Esophagus muscularis mucosa (tissue), 3 donors: ENCODE data around the gene XYLT1.

Experiments used
- POLR2A ChIP-seq: fragments of 450-650 bp; IDR thresholded peaks from one replicate; pipeline ENCODE4 v1.6.1; 2017; ENCODE audit warnings: antibody characterized with exemption, moderate library complexity, mild to moderate bottlenecking, low read depth
- TF ChIP-seq, protein P1 (sequence below), 3 experiments: fragments of 200-600 bp in 2 of 3; fragments of 450-650 bp in 1 of 3; sonication (generic) in 2 of 3; IDR thresholded peaks; one replicate each; pipeline ENCODE4 v1.5.1; 2017 to 2019; ENCODE audit warnings: antibody characterized with exemption in 3 of 3, mild to moderate bottlenecking in 2 of 3, moderate library complexity in 1 of 3

DNA sequence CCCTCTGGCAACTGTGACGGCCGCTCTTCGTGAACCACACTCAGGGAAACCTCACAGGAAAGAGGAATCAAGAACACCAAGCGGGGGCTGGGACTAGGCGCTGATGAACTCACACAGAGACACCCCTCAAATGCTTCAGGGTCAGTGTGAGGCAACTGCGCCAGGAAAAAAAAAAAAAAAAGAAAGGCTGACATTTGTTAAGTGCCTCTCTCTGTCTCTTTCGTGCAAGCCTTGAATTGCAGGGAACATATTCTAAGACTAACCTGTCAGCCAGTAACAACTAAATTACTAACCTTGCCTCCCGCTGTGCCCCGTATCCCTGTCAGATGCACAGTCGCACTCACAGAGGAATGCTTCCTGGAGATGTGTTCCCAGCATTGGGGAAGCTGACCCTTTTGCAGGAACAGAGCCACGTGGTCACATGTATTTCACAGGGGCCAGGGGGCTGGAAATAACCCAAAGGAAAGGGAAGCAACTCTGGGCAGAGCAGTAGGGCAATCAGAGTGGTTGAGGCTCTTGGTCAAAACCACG lies 247.8 kb downstream of the XYLT1 start:
- TF ChIP-seq, protein P1, sequence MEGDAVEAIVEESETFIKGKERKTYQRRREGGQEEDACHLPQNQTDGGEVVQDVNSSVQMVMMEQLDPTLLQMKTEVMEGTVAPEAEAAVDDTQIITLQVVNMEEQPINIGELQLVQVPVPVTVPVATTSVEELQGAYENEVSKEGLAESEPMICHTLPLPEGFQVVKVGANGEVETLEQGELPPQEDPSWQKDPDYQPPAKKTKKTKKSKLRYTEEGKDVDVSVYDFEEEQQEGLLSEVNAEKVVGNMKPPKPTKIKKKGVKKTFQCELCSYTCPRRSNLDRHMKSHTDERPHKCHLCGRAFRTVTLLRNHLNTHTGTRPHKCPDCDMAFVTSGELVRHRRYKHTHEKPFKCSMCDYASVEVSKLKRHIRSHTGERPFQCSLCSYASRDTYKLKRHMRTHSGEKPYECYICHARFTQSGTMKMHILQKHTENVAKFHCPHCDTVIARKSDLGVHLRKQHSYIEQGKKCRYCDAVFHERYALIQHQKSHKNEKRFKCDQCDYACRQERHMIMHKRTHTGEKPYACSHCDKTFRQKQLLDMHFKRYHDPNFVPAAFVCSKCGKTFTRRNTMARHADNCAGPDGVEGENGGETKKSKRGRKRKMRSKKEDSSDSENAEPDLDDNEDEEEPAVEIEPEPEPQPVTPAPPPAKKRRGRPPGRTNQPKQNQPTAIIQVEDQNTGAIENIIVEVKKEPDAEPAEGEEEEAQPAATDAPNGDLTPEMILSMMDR (IDR thresholded peaks at IDR 0.05): no peak
- no peak for TF ChIP-seq POLR2A
